ENCODE measurements around the gene WTIP.

- TF ChIP-seq ZNF70 (CRISPR knock-in tag; IDR thresholded peaks at IDR 0.05) (no peak), ARNTL (CRISPR knock-in tag; IDR thresholded peaks at IDR 0.05; ENCODE audit: borderline replicate concordance, low read depth) (no peak), PATZ1 (CRISPR knock-in tag; IDR thresholded peaks at IDR 0.05; ENCODE audit: borderline replicate concordance) (no peak), ZFP3 (CRISPR knock-in tag; IDR thresholded peaks at IDR 0.05) (no peak), GLIS3 (CRISPR knock-in tag; IDR thresholded peaks at IDR 0.05) (no peak), CREB5 (CRISPR knock-in tag; IDR thresholded peaks at IDR 0.05; ENCODE audit: low read depth) (no peak), ISL1 (CRISPR knock-in tag; IDR thresholded peaks at IDR 0.05) (no peak)
Measured at GRCh38 chr19:34489175-34489574, 7.6 kb downstream of the WTIP start.

Measured in SK-N-SH treated with all-trans-retinoic acid at 6 μM for 48 hours (cell line).